Measurements from ENCODE around the gene ADGRD1. TPM values are rescaled to one million over a fixed set of nuclear protein-coding genes. Genes with fewer than 3 reads are reported as not detected.

The ADGRD1 gene
- total RNA-seq, 1 donor from 2014 or later = 83.6 TPM

DNA sequence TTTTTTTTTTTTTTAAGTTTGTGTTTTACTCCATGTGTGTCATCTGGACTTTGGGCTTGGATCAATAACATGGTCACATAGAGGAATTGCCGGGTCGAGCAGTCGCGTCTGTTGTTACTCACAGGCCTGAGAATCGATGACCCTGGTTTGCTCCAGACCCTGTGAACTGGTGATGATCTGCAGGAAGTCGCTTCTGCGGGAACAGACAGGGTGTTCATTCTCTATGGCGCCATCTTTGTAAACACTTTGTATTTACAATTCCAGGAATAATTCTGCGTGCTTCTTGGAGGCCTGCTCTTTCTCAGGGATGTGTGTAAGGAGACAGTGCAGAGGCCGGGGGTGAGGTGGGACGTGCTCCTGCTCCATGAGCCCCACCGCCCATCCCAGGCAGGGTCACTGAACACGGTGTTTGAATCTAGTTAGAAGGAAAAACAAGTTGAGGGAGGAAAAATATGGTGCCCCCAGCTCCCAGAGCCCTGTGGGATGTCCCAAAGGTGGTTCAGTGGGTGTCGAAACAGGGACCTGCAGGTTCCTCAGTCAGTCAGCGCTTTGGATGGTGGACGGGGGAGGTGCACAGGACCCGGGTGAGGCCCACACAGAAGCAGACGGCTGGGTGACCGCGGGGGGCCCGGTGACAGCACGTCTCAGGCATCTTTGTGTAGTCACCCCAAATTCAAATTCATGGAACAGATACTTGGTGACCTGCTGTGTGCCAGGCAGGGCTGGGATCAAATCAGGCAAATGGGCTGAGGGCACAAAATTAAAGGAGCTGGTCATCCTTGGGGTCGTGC is 58.8 kb downstream of the ADGRD1 start:
- no peak for DNase-seq
- ATAC-seq = no peak
- intact Hi-C loops (cut with micrococcal nuclease) = no loop called here

DNA sequence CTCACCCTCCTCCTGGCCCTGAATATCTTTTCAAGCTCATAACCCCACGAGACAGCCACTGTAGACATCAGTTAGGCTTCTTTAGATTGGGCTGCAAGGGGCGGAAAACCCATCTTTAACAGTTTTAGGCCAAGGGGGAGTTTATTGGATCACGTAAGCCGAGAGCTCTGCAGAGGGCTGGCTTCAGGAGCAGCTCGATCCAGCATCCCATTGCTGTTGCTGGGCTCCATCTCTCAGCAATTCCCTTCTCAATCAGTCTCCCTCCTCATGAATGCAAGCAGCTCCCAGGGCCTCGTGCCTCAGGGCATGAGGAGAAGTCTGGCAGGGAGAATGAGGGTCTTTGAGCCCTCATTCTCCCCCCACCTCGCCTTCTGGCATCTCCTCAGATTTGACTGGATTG is 59.4 kb downstream of the ADGRD1 start:
- ATAC-seq (no peak), DNase-seq (no peak)
- intact Hi-C loops (cut with micrococcal nuclease) = no loop called here

DNA sequence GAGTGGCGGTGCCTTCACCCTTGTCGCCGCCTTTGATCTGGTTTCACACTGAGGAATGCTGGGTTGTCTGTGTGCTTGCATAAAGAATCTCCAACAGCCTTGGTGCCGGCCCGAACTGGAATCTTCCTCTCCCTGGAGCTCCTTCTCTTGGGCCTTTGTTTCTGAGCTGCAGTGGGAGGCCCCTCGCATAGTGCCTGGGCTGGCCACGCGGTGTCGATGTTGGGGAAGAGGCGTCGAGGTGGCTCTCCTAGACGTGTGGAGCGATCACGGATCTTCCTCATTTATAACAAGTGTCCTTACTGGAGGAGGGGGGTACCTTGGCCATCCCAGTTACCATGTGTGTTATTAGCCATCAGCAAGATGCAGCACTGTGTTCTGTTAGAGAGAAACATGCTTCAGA is 60.6 kb downstream of the ADGRD1 start:
- ATAC-seq (no peak), DNase-seq (no peak)
- intact Hi-C loops (cut with micrococcal nuclease) = no loop called here

GRCh38 chr12:131015581-131016337 is 62.1 kb downstream of the ADGRD1 start:
- no peak for ATAC-seq
- DNase-seq = no peak
- intact Hi-C loops (cut with micrococcal nuclease) = no loop called here

- DNase-seq = no peak
- intact Hi-C loops (cut with micrococcal nuclease) = no loop called here
- no peak for ATAC-seq
These were observed 63.8 kb downstream of the ADGRD1 start for GRCh38 chr12:131017477-131017991.

GRCh38 chr12:131018019-131018620 is 64.4 kb downstream of the ADGRD1 start:
- DNase-seq (no peak), ATAC-seq (no peak)
- intact Hi-C loops (cut with micrococcal nuclease) = no loop called here

GRCh38 chr12:131018808-131019397 is 65.2 kb downstream of the ADGRD1 start:
- DNase-seq (no peak), ATAC-seq (no peak)
- intact Hi-C loops (cut with micrococcal nuclease) = no loop called here

DNA sequence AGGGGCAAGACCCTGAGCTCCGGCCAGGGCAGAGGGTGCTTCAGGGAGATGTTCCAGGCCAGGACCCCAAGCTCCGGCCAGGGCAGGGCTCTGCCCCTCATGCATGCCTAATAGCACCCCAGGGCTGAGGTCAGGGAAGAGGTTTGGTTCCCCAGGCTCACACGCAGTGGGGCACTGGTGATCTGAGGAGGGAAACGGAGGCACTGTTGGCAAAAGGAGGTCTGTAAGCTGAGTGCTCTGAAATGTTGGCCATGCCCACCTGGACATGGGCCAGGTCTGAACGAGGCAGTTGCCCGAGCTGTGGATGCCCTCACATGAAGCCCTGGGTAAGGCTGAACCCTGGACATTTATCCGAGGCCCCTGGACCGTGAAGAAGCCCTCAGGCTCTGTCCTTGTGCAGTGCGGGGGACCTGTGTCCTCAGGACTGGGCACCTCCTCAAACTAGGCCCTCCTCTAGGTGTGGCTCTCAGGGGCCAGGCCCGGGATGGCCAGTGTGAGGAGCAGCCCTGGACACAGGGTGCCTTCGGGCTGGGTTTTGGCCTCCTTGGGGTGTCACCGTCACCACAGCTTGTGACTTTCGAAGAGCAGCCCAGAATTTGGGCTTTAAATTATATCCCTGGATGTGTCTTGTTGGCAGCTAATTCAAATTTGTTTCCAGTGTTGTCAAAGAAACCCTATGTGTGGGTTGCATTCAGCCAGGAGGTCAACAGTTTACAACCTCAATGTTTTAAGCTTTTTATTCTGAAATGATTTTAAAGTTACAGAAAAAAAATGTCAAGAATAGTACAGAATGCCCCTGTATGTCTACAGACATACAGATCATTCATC is 66.8 kb downstream of the ADGRD1 start:
- no peak for ATAC-seq
- intact Hi-C loops (cut with micrococcal nuclease) = no loop called here

DNA sequence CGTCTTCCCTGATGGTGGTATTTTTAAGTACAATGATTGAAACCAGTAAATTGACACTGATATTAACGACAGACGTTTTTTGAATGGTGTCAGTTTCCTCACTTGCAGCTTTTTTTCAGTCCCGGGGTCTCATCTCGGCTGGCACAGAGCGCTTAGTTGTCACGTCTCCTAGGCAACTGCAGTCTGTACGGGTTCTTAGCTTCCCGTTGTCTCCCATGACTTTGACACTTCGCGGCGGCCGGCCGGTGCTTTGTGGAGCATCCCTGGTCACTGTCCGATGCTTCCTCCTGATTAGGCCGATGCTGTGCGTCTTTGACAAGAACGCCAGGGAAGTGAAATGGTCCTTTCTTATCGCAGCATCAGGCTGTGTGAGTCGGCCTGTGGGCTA is 67.4 kb downstream of the ADGRD1 start:
- intact Hi-C loops (cut with micrococcal nuclease) = no loop called here
- ATAC-seq (no peak), DNase-seq (no peak)

More for the DNA sequence above, 66.8 kb downstream of the ADGRD1 start:
- DNase-seq = no peak

GRCh38 chr12:131024026-131024425 is 70.3 kb downstream of the ADGRD1 start:
- ATAC-seq (no peak), DNase-seq (no peak)
- intact Hi-C loops (cut with micrococcal nuclease) = no loop called here

DNA sequence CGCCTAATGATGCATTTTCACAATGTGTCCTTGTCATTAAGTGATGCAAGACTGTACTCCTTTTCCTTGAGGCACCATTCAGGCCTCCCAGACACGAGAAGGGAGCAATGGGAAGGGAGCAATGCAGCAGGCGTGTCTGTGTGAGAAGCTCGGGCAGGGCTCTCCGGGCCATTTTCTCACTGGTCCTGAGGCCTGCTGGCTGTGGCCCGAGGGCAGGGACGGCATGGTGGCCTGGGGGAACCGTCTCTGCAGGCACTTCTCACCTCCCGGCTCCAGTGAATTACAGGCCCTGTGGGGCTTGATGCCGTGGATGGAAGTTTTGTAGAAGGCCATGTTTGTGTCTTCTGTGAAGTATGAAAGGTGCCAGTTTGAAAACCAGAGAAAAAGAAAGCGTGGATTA is 71.0 kb downstream of the ADGRD1 start:
- ATAC-seq = no peak
- intact Hi-C loops (cut with micrococcal nuclease) = no loop called here
- no peak for DNase-seq

GRCh38 chr12:131025234-131025633 is 71.5 kb downstream of the ADGRD1 start:
- ATAC-seq (no peak), DNase-seq (no peak)
- intact Hi-C loops (cut with micrococcal nuclease) = no loop called here

DNA sequence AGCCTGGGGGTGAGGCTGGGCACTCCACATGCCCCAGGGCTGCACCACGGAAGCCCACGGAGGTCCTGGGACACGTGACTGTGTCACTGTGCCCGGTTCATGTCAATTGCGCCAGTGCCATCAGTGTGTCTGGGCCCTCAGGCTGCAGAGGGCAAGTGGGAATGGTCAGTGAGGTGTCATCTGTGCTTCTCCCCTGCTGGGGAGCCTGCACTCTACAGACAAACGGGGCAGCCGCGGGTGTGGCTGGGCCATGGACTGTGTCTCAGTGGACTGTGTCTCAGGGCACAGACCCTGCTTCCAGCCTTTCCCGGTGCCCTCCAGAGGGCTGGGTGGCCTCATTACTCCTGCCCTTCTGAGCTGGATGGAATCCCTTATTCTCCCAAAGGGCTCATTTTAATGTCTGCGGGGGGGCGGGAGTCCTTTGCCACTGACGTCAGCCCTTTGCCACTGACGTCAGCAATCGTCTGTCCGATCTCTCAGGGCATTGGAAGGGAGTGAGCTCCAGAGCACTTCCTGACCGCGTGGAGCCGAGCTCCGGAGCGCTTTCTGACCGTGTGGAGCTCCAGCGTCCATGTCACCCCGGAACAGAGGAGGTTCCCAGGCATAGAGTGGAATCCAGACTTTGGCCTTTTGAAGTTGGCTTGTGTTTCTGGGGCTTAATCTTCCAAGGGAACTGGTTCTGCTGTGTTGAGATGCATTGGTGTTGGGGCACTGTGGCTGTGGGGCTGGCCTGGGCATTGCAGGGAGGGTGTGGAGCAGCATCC is 72.4 kb downstream of the ADGRD1 start:
- ATAC-seq = peak; percentile 33

GRCh38 chr12:131026754-131027153 is 73.0 kb downstream of the ADGRD1 start:
- DNase-seq = no peak
- ATAC-seq = no peak
- intact Hi-C loops (cut with micrococcal nuclease) = no loop called here

More for the DNA sequence above, 72.4 kb downstream of the ADGRD1 start:
- no peak for DNase-seq
- intact Hi-C loops (cut with micrococcal nuclease) = no loop called here

- DNase-seq (no peak), ATAC-seq (no peak)
- intact Hi-C loops (cut with micrococcal nuclease) = no loop called here
These were observed 73.6 kb downstream of the ADGRD1 start for GRCh38 chr12:131027264-131027663.

GRCh38 chr12:131027876-131028586 is 74.3 kb downstream of the ADGRD1 start:
- intact Hi-C loops (cut with micrococcal nuclease) = no loop called here
- no peak for ATAC-seq
- no peak for DNase-seq

- peak; percentile 61 for ATAC-seq
- DNase-seq = no peak
- intact Hi-C loops (cut with micrococcal nuclease) = no loop called here
These were observed 75.1 kb downstream of the ADGRD1 start for GRCh38 chr12:131028587-131029338.
